Activated naive CD4-positive, alpha-beta T cell (primary cell): ENCODE data around the gene FLOT2.
"Not testable (repeated sequence)": the region's sequence is repeated elsewhere in the genome, so short reads cannot be mapped to it uniquely, and the experiment has no call there.

ENCODE experiments used
- DNase-seq, 4 experiments: peaks; one replicate each; lab custom pipeline; 2025; lab: John Stamatoyannopoulos, UW

The FLOT2 gene

DNA sequence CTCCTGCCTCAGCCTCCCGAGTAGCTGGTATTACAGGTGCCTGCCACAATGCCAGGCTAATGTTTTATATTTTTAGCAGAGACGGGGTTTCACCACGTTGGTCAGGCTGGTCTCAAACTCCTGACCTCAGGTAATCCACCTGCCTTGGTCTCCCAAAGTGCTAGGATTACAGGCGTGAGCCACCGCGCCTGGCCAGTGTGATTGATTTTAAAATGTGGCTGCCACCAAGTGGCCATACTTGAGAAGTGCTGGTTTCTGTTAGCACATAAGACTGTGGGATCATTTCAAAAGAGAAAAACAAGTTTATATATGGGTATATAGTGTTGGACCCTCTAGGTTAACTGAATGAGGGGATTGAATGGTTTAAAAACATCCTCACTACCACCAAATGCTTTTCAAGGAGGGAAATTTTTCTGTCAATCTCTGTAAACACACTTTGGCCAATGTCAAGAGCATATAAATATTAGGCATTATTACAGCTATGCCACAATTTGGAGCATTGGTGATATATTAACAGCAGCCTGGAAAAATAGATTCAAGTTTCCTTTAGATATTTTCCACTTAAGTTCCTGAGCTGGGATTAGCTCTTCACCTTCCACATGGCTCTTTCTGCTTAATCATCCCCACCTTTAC lies 18.9 kb upstream of the FLOT2 start:
- DNase-seq = no peak

DNA sequence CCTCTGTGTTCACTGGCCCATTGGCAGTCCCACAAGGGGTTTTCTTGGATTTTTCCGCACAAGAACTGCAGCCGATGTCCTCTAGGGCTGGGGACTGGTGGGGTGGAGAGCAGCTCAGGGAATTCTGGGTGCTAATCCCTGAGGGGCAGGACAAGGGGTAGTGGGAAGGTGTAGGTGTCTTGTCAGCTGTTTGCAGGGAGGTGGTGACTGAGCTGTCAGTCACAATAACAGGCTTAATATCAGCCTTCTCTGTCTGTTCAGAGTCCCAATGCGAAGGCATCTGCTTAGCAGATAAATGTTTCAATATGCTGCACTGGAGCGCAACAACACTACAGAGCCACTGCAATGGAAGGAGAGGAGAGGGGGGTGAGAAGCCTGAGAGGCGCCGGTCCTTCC lies 15.4 kb upstream of the FLOT2 start:
- DNase-seq = no peak

DNA sequence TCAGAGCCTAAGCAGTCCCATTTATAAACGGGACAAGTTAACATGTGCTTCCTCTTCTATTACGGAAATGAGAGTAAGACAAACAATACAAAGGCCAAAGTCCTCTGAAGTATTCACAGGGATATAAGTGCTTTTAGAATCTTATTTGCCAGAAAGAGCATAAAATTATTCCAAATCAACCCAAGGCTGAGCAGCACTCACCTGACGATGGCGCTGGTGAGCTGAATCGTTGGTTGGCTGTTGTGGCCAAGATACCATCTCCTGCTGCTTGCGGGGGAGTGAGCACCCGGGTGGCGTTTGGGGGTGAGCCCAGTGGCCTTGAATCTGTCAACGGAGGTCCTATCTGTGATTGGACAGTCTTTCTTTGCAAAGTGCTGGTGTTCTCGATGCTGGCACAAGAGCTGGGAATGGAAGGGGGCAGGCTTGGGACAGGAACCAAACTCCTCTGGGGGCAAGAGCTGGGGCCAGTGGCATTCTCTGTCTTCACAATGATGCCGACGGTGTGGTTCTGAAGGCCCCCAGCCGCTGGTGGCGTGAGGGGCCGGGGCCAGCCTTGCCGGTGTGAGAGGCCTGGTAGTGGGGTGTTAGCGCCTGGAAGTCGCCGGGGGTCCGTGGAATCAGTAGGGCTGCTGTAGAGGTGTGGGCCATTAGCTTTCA lies 14.9 kb upstream of the FLOT2 start:
- no peak for DNase-seq

DNA sequence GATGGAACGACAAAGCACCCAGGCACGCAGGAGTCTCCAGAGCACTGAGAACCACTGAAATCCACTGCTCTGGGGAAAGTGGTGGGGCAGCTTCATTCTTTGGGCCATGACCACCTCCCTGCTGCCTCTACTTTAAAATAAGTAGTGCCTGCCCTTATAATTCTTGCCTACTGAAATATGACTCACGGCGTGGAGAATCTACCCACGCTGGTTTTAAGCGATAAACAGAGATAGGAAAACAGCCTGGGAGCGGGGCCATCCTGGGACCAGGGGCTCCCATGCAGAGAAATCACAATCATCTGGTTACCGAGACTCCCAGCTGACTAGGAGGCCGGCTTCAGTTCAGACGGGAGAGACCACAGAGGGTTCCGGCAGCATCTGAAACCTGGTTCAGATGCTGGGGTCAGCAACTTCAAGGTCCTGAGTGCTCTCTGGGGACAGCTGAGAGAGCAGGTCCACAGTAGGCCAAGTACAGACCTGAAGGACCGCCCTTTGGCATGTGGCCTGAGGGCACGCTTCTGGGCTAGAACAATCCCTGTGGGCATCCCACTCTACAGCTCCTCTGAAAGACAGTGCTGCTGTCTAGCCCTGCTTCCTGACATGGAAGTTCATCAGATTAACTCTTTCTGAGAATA lies 14.0 kb upstream of the FLOT2 start:
- DNase-seq = no peak

DNA sequence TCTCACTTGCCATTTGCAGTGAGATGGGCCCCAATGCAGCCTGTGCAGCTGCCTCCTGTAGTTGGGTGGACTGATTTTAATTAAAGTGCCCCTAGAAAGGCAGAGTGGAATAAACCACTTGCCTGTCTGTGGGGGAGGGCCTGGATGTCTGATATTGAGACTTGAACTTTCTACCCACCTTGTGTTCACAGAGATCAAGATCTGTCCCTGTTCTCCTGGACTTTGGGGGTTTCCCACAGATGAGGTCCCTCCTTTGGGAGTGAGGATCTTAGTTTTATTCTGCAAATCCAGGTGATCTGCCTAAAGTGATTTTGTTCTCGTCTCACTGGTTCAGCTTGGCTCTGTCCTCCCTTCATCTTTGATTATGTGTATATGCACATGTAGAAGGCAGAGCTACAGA lies 13.0 kb upstream of the FLOT2 start:
- no peak for DNase-seq

DNA sequence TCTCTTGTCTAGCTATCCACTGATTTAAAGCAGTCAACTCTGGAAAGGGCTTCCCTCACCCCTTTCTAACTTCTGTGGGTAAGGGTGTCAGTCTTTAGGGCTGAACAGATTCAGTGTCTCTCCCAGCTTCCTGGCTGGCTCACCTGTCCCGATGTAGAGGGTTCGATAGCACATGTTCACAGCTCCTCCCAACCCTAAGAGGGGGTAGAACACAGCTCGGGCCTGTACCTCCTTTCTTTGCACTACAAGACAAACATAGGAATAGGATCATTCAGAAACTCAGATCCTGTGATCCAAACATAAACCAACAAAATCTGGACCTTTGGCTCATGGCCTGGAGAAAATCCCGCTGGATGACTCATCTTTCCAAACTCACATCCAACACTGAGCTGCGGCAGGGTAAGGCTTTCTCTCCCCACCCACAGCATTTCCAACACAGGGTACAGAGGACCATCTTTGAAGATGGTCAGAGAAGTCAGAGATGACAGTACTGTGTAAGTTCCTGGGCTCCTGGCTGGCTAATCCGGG lies 11.2 kb upstream of the FLOT2 start:
- no peak for DNase-seq

DNA sequence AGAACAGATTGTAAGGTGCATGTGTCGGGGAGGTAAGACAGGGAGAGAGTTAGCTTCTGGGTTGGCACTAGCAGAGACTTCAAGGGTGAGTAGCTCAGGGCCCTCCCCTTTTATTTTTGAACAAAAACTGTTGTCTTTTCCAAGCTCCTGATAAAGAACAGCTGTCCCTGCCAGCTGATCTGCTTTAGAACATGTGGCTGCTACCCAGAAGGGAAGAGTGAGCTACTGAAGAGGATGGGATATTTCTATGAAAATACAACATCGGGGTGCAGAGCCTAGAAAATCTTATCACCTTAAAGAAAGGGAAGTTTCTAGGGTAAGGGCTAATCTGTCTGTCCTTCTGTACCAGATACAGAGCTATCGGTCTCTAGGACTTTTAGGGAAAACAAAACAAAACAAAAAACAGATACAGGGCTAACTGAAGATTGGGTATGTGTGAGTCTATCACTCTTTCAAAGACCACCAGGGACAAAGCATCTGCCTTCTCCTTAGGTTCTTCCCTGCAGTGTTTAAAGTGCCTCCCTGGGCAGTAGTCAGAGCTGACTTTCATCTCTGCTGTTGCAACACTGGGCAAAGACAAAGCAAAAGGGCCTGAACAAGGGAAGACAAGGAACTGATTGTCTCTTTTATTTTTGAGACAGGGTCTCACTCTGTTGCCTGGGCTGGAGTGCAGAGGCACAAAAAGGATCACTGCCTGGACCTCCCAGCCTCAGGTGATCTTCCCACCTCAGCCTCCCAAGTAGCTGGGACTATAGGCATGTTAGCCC lies 10.4 kb upstream of the FLOT2 start:
- DNase-seq = no peak

DNA sequence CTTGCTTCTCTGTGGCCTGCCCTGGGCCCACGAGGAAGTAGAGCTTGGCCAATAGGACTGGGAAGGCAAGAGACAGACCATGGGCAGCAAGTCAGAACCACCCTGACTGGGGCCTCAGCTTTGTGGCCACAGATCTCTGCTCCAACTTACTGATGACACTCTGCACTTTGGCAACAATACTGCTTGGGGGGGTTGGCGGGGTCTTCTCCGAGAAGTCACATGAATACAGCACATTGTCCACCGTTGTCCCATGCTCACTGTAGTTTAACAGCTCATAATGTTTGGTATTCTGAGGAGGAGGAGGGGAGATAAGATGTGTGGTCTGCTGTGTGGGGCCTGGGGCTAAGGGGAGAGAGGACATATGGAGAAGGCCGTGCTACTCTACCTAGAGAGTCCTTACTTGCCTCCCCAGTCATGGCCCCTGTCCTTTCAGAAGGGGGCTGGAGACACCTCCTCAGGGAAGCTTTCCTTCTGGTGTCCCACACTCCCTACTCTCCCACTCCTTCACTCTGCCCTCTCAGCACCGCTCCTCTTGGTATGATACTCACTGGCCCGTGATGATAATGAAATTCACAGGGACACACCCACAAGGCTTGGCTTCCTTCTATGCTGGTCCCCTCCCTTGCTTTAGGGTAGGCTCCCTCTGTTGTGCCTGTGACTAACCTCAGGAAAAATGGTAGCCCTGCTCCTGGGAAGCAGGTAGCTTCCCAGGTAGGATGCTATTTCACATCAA lies 9.3 kb upstream of the FLOT2 start:
- DNase-seq = no peak

DNA sequence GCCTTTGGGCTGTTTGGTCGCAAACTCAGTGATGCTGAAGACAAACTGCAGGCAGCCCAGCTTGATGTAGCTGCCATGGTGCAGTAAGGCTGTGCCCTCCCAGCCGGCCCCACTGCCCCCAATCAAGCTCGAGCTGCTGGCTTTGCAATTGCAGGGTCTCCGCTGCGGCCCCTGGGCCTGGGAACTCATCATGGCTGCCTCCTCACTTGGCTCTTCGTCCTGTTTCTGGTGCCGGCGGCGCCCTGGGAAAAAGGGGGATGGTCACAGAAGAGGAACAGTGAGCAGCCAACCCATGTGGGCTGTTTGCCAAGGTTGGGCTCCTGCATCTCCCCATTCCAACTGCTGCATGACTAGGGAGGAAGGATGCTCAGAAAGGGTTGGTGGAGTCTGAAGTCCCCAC lies 8.7 kb upstream of the FLOT2 start:
- no peak for DNase-seq

DNA sequence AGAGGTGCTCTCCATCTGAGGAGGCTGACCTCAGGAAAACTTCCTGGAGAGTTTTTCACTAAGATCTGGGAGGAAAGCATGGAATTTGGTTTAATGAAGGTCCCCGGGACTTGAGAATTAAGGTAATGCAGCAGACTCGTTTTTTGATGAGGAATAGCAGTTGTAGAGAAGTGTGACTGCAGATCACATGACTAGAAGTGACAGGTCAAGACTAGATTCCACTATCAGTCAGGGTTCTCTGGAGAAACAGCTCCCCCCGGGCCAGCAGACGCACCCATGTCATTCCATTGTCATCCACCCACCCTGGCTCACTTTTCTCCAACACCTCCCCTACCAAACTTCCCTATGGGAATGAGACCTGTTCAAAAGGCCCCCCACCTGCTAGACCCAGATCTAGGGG lies 7.3 kb upstream of the FLOT2 start:
- no peak for DNase-seq

DNA sequence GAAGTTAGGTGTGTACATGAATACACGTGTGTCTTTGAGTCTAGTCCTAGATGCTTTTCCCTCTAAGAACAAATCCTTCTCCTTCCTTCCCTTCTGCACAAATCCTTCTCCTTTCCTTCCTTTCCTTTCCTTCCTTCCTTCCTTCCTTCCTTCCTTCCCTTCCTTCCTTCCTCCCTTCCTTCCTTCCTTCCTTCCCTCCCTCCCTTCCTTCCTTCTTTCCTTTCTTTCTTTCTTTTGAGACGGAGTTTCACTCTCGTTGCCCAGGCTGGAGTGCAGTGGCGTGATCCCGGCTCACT lies 6.0 kb upstream of the FLOT2 start:
- DNase-seq = not testable (repeated sequence)

DNA sequence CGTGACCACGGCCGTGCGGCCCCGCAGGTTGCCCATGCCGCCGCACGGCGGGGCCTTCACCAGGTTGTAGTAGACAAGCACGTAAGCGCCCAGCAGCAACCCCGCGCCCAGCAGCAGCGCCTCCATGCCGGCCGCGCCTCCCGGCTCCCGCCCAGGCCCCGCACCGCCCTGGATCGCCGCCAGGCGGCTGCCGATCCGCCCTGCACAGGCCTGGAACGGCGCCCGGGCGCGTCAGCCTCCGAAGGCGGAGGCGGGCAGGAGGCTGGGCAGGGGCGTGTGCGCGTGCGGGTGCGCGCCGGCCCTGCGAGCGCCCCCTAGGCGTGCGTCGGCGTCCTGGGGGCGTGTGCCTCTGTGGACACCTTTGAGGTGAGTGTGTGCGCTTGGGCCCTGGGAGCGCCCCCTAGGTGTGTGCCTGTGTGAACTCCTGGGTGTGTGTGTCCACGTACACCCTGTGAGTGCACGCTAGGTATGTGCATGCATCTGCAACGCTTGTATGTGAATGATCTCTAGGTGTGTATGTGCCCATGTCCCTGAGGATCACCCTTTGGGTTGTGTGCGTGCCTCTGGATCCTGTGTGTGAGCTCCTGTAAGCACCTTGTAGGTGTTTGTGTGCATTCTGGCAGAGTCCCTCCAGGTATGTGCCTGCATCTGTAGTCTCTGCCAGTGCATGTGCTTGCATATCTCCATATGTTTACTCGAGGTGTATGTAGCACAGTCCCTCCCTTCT lies 5.4 kb upstream of the FLOT2 start, which contains the start of gene DHRS13:
Gene DHRS13 (minus strand): TSS at position 261 of the 727 bp plus-strand sequence. CDS start 135 bp downstream, at position 126.
- DNase-seq = peak; percentile 81 to 98 (median 88)

DNA sequence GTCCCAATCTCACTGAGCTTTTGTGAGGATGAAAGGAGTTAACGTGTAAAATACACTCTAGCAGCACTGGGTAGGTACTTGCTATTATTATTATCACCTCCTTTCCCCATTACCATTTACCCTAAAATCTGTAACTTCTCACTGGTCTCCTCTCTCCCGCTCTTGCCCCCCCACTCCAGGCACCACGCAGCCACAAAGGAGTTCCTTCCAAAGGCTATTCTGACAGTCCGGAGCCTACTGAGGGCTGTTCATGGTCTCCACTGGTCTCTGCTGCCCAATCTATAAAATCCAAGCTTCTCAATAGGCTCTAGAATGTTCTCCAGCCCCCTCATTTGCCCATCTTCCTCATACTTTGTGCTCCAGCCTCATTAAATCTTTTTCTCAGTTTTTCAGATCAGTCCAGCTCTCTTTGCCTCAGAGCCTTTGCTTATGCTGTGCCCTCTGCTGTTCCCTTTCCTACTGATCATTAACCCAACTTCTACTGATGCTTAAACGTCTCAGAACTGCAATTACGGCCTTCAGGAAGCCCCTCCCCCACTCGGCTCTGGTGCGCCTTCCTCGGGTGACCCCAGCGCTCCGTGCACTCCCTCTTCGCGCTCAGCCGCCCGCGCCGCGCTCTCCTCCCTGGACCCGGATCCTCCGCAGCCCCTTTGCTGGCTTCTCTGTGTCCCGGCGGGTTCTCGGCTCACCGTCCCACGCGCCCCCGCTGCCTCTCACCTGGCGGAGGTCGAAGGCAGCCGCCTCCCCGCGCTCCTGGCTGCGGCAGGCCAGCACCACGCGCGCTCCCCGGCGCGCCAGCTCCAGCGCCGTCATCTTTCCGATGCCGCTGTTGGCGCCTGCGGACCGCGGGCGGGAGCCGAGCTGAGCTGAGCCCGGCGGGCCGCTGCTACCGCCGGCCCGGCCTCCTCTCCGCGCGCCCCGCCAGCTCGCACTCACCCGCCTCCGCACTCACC lies 4.6 kb upstream of the FLOT2 start:
- peak in 2 of 4 experiments; percentile 25 to 50 for DNase-seq

DNA sequence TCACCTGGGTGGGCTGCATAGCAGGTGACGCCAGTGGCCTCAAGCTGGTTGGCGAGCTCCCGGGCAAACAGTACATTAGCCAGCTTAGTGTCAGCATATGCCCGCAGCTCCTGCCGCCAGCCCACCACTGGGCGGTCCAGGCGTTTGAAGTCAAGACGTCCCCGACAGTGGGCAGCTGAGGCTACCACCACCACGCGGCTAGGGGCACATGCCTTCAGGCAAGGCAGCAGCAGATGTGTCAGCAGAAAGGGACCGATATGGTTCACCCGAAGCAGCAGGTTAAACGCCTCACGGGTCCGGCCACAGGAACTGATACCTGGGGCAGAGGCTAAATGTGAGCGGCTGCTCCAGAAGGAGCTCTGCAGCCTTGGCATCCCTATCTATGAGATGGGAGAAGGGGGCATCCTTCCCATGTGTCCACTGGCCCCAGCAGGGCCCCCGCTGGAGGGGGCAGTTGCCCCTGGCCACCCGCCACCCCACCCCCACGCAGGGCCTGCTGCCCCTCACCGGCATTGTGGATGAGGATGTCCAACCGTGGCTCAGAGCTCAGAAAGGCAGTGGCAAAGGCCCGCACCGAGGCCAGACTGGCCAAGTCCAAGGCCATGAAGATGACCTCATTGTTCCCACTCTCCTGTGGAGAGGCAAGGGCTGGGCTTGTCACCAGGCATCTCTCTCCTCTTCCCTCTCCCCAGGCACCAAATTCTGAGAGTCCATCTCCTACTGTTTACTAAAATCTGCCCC lies 3.6 kb upstream of the FLOT2 start:
- DNase-seq = no peak

DNA sequence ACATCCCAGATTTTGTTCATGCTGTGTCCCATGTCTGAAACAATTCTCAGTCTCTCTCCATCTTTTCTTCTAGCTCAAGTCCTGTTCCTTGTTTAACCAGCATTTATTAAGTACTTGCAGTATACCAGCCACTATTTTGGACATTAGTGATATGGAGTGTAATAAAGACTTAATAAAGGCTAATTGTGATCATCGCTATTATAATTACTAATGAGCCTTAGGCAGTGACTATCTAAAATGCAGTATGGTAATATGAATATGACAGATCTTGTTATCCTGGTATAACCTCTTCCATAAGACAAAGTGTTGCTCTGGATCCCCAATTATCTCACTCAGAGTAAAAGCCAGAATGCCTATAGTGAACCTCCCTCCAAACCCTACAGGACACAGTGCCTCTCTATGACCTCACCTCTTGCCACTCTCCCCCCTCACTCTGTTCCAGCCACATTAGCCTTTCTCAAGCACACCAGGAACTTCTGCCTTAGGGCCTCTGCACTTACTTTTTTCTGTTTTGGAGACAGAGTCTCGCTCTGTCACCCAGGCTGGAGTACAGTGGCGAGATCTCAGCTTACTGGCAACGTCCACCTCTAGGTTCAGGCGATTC lies 1.8 kb upstream of the FLOT2 start:
- no peak for DNase-seq

DNA sequence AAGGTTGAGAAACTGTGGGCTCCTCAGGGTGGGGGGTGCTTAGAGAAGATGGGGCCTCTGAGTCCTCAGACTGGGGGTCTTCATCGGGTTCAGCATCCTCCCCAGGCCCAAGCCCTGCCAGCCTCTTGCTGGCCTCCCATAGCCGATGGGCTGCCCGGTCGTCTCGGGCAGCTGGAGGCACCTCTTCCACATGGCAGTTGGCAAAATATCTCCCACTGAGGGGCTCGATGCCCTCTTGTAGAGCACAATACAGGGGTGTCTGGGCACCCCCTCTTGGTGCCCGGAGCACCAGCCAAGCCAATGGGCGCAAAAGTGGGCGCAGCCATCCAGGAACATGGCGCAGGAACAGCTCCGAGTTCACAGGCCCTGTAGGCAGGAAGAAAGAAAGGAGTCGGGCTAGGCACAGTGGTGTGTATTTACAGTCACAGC lies 1.0 kb upstream of the FLOT2 start:
- DNase-seq = no peak

DNA sequence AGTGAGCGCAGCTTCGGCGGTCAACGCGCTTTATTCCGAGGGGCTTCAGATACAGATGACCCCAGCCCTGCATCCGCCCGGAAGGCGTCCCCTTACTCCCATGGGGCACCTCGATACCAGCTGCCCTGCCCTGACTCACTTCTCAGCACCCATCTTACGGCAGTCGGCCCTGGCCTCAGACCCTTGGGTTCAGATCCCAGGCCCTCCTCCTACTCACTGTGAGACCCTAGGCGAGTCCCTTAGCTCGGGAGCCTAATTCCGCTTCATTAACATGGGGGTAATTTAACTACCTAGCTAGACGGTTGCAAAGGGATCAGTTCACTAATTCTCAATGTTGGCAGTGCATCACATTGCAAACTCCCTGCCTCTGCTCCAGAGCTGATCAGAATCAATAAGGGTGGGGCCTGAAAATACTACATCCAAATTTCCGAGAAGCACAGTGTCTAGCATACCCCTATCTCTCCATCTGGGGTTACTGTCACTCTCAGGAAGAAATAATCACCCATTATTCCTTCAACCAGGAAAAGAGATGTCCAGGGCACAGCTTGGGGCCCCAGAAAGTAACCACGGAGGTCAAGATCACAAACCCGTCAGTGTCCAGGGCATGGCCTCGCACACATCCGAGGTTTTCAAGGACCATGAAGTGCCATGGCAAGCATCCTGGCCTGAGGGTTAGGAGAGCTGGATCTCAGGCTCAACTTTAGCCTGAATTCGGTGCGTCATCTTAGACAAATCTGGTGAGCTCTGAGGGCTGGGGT lies 415 bp upstream of the FLOT2 start:
- DNase-seq = no peak

DNA sequence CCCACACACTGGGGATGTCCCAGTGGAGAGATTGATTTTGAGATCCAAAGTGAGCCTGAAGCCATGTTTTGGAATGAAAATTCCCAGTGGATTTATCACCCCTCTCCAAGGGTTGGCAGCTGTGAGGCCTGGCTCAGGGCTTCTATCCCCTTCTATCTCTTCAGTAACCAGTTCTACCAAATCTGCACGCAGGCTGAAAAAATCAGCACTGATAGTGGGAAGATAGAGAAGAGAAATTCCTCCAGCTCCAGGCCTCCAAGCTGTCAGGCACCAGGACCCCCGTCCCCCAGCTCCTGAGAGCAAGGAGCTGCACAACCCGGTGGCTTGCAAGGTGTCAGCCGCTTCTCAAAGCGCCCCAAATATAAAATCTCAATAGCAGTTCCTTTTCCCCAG lies 1.0 kb downstream of the FLOT2 start:
- no peak for DNase-seq
